GM19025 (cell line): ENCODE data around the gene GNPNAT1.

Source experiments
- ATAC-seq: cut with Tn5 transposase; IDR thresholded peaks from one replicate; pipeline ENCODE4 v1.9.1; 2021; ENCODE audit warnings: mild to moderate bottlenecking, low read depth, moderate library complexity; ENCODE audit not compliant: unreplicated experiment

Gene GNPNAT1

DNA sequence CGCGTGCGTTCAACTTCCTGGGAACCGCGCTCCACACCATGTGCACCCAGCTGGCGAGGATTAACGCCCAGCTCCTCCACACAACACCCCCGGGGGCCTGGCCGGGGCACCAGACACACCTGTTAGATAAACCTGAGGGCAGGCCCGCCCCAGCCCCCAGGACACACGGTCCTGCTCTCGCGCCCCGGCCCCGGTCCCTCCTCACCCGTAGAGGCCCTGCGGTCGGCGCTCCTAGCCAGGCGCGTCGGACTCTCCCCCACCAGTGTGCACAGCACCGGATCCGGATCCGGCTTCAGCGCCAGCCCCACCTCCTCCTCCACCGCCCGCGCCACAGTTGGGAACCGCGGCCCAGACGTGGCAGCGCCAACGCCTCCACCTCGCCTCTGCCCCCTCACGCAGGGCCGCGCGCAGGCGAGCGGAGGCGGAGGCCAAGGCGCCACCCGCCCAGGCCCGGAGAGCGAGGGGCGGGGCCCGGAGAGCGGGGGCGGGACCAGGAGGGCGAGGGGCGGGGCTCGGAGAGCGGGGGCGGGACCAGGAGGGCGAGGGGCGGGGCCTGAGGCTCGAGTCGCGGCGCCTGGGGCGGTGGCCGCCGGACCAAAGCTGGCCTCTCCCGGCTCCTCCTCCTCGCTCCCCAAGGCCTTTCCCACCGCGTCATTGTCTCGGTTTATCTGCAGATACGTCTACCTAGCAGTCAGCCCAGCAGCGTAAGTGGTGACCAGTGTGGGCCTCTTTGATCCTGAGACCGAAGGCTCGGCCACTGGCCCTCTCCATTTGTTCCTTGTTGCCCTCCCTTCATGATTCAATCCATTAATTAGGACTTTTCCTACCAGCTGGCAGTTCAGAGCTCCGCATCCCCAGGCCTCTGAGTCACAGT lies at the start of gene GNPNAT1:
Gene GNPNAT1 (minus strand): TSS at position 385 of the 874 bp plus-strand sequence. CDS start 6,957 bp downstream, outside the sequence.
- peak; percentile 91 for ATAC-seq

DNA sequence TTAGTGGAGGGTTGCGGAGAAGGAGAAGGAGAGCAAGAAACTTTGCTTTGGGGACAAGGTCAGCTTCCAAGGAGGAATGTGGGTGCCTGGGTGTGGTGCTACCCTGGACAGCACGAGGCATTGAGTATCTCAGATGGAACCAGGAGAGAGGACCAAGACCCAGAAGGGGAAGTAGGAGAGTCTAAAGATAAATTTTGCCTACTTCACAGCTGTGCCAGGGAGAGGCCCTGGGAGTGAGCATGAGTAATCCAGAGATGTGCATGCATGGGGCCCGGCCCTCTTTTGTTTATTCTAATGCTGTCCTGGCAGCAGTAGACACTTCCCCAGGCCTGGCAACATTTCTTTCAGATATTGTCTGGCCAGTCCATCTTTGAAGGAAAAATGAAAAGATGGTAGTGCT lies 49.5 kb upstream of the GNPNAT1 start:
- no peak for ATAC-seq

DNA sequence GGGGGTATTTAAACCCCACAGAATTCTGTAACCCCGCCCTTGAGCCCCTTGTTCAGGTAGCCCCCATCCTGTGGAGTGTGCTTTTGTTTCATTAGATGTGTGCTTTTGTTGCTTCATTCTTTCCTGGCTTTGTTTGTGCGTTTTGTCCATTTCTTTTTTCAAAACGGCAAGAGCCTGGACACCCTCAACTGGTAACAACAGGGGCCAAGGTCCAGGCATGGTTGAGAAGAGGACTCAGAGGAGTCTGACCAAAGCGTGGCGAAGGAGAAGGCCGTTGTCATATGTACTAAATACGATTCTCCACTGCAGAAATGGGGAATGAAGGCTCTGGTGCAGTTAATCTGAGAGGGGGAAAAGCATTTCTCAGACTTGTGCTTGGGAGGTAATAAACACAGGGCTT lies 46.0 kb upstream of the GNPNAT1 start:
- no peak for ATAC-seq

DNA sequence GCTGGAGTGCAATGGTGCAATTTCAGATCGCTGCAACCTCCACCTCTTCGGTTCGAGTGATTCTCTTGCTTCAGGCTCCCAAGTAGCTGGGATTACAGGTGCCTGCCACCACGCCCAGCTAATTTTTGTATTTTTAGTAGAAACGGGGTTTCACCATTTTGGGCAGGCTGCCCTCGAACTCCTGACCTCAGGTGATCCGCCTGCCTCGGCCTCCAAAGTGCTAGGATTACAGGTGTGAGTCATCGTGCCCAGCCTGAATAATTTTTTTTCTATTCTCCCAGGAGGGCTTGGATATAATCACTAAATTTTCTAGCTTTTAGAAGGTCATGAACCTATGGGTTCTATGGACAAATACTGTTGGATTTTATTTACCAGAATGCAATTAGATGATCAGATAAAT lies 44.7 kb upstream of the GNPNAT1 start:
- ATAC-seq: no peak

DNA sequence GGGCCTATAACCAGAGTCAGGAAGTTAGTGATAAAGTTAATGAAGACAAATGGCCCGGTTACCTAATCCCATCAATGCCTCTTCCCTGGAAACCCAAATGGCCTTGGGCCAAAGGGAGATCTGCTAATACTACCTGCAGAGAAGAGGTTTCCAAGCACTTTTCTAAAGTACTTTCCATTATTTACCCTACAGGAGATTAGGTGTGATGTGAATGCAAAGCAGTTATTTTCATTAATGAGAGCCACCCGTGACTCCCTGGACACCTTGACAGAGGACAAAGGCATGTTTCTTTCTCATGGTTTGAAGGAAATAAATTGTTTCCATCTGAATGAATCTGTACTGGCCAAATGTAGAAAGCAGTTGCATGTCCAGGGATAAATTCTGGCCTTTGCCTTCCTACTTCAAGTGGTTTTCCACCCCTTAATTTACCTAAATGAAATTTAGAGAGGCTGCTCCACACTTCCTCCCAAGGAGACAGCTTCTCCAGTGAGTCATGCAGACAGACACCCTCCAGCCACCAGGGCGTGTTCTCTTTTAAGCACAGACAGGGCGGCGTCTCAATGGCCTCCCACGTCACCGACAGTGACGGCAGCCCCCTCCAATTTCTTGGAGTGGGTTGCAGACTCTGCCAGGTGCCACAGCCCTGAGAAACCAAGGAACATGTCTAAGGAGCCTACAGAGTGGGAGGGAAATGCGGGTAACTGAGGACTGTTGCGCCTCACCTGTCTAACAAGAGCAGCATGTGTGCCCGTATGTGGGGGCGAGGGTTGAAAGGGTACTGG lies 43.9 kb upstream of the GNPNAT1 start:
- no peak for ATAC-seq

DNA sequence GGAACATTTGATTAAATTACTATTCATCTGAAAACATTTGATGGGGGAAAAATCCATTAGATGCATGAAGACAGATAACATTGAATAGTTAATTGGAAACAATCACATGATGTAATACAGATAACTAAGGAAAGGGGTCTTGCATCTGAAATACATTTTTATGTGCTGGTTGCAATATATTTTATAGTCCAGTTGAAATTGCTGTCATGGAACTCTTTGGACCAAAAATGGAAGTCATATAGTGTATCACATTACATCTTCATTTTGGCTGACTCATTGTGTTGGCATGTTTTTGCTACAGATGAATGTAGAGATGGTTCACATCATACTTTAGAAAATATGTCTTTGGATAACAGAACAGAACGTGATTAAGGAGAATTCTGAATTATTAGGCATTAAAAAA lies 43.0 kb upstream of the GNPNAT1 start:
- ATAC-seq: no peak

DNA sequence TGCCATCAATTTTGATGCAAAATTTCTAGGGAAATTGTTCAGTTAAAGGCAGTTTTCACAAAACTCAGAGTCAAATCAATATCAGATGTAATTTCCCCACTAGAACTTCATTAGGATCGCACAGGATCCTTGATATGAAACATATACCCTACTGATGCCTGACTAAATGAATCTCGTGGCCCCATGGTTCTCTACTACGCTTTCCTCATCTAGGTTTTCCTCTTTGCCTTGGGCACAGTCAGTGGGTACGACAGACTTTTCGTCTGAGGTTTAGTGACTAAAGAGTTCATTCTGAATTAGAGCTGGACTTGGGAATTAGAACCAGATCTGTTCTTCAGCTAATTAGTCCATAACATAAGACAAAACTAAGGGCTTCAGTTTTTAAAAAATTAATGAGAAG lies 42.5 kb upstream of the GNPNAT1 start:
- no peak for ATAC-seq

DNA sequence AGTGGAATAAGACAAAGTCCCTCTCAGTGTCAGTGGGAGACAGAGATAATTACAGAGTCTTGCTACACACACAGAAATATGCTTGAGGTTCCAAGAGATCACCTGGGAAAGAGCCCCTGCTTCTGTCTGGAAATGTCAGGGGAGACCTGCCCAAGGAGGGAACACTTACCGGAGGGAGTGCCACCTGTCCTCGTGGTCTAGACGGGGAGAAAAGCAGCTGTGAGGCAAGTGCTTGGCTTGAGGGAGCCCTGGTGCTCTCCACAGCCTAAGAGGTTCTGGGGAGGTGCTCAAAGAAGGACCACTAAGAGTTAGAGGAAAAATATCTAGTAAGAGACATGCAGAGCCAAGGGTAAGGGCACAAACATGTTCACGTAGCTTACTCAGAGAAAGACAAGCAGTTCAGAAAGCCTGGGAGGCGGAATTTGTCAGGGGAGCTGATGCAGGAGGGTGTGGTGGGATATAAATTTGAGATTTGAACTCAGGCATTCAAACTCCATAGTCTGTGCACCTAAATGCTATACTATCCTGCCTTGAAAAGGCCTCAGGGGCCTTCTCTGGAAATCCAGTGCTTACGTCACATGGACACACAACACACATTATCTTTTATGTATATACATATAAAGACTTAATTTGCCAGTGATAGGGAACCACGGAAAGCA lies 38.2 kb upstream of the GNPNAT1 start:
- ATAC-seq: no peak

DNA sequence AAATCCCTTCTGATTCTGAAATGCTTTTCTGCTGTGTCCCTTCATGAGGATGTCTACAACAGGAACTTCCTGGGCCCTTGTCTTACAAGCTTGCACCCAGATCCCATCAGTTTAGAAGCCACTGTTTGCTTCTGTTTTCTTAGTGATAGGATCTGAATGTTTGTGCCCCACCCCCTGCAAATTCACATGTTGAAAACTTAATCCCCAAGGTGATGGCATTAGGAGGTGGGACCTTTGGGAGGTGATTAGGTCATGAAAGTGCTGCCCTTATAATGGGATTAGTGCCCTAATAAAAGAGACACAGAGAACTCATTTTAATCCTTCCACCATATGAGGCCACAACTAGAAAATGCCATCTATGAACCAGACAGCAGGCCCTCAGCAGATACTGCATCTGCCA lies 36.0 kb upstream of the GNPNAT1 start:
- ATAC-seq: no peak

DNA sequence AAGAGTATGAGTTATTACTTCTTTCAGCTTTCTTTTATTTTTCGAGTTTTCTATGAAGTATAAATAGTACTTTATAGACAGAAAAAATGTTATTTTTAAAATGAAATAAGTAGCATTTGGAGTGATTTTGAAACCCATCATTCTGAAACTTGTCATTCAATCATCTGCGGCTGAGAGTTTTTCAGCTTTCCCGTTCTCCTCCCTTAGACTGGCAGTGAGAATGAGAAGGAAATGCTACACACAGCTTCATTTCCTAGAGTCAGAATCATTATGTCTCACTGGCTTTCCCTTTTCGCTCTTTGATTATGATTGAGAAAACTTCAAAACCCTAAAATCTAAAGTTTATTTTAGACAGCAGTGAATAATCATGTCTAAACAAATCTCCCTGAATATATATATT lies 33.7 kb upstream of the GNPNAT1 start:
- no peak for ATAC-seq

DNA sequence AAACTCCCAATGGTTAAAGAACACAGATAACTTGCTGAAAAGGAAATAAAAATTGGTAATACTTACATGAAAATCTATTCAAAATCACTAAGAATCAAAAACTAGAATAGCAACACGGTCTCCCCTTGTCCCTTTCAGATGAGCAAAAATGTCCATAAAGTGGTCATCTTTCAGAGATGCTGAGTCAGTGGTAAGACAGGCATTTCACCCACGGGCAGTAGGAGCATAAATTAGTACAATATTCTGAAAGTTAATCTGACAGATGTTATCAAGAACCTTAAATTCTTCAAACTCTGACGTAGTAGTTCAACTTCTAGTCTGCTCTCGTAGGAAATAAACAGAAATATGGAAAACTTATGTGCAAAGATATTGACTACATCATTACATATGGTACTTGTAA lies 33.1 kb upstream of the GNPNAT1 start:
- ATAC-seq: no peak

DNA sequence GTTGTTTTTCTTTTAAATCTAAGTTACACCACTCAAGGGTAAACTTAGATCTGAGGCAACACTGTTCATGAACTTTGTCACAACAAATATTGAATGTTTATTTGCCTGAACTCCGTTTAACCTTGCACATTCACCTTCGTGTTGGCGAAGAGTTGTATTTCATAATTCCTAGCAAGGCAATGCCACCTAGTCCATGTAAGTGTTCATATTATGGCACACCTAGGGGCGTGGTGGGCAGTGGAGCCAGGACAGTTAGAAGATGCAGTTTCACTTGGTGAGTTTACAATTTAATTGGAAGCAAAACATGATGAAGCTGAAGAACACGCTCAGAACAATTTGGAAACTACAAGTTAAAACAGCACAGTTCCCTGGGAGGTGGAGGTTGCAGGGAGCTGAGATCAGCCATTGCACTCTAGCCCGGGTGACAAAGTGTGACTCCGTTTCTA lies 30.4 kb upstream of the GNPNAT1 start:
- ATAC-seq: no peak

DNA sequence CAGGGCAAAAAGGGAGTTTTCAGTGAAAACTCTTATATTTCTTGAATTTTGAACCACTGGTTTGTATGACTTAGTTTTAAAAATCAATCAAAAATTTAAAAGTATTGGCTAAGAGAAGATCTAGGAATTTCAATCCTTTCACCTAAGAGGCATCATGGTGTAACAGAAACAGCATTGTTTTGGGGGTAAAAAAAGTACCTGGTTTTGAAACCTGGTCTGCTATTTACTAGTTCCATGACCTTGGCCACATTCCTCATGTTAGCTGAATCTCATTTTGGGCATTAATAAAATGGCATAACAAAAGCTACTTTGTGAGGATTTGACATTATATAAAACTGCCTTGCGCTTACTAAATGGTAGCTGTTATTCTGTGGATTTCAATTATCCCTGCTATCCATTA lies 16.7 kb upstream of the GNPNAT1 start:
- ATAC-seq: no peak

DNA sequence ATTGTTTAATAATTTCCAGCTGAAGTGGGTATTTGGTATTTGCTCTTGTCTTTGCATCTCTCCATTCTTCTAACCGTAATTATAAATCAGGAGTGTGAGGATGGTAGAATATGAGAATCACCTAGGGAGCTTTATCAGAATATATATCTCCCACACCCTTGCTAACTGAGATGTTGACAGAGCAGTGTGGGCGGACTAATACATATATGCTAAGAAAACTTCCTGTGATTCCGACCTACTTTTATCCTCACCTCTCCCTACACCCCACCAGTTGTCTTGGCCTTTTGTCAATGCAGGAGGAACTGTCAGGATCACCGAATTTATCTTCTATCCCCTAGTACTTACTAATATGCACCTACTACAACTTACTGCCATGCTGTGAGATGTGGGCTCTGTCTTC lies 14.7 kb upstream of the GNPNAT1 start:
- ATAC-seq: no peak

DNA sequence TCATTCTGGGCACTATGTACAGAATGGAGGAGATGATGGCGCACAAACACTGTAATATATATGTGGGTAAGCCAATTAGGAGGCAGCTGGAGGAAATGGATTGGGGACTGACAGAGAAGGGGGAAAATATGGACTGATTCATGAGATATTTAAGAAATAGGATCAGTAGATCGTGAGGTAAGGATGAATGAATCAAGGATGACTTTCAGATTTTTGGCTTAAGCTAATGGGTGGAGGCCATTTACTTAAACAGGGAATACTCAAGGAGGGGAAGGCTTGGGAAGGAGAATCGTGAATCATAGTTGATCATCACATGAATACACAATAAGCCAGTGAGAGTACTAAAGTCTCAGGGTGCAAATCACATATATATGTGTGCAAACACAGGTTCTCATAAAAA lies 11.2 kb upstream of the GNPNAT1 start:
- no peak for ATAC-seq

DNA sequence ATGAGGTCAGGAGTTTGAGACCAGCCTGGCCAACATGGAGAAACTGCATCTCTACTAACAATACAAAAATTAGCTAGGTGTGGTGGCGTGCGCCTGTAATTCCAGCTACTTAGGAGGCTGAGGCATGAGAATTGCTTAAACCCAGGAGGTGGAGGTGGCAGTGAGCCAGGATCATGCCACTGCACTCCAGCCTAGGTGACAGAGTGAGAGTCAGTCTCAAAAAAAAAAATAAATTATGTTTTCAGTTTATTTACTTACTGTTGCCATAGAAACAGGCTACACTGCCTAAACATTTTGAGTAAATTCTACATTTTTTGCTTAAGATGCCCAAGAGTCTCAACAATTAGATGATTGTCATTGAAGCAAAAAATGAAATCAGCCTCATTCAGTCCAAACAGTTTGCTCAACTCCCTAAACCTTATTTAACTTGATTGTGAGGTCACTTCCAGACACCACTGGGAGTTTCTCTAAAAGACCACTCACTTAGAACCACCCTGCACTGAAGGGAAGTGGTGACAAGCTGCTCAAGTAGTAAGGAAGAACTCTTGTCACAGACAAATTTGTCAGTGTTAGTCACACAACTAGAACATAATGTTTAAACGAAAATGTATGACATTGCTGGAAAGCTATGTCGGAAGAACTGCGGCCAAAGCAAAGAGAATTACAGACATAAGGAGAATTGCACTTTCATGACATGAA lies 9.8 kb upstream of the GNPNAT1 start:
- no peak for ATAC-seq

DNA sequence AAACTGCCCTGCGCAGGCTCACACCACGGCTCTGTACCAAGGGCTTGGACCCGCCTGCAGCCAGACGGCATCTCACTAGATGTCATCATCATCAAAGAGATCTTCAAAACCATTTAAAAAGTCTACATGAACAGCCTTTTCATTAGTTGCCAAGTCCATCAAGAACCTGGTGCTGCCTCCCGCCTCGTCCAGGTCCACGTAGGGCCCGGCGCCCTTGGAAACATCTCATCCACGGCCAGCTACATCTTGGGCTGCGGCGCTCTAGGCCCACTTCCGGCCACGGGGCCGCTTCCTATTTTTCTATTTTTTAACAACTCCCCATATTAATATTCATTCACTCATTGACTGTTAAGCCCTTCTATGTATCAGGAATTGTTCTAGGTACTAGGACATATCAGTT lies 7.4 kb upstream of the GNPNAT1 start:
- no peak for ATAC-seq

DNA sequence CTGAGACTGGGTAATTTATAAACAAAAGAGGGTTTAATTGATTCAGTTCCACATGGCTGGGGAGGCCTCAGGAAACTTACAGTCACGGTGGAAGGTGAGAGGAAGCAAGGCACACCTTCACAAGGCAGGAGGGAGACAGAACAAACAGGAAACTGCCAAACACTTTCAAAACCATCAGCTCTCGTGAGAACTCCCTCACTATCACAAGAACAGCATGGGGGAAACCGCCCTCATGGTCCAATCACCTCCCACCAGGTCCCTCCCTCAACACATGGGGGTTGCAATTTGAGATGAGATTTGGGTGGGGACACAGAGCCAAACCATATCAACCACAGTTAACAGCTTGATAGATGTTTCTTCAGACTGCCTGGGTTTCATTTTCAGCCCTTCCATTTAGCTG lies 6.2 kb upstream of the GNPNAT1 start:
- ATAC-seq: no peak

DNA sequence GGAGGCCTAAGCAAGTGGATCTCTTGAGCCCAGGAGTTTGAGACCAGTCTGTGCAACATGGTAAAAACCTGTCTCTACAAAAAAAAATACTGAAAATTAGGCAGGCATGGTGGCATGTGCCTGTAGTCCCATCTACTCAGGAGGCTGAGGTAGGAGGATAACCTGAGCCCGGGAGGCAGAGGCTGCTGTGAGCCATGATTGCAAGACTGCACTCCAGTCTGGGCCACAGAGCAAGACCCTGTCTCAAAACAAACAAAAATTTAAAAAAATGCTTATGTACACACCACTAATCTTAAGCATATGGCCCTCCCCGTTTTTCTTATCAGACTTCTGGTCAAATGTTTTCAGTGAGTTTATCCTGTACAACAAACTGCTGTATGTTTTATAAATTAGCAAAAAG lies 1.7 kb upstream of the GNPNAT1 start:
- ATAC-seq: no peak

DNA sequence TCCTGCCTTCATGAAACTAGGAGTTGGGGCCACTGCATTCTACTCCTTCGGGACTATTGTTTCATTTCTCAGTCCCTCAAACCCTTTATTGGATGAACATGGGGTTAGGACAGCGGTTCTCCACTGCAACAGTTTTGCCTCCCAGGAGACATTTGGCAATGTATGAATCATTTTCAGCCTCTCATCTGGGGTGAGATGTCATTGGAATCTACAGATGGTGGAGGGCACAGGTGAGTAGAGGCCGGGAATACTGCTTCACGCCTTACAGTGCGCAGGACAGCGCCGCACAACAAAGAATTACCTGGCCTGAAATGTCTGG lies 649 bp upstream of the GNPNAT1 start:
- no peak for ATAC-seq

DNA sequence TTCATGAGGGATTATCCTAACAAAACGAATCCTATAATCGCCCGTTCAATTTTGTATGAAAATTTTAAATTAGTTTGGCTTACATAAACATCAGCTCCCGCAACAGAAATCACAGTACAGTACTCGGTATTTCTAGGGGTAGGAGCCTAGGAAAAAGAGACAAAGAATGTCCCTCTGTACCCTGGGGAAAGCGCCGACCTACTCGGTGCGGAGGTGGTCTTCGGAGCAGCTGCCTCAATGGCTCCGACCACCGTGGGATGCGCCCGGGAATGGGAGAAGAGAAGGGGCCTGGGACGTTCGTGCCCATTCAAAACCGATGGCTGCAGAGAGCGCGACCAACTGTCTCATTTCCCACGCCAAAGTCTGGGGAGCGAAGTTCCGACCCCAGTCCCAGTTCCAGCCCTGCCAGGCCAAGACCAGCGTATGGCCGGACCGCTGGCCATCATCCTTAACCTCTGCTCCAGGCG lies 618 bp downstream of the GNPNAT1 start:
- no peak for ATAC-seq
